ENCODE measurements around the gene KIAA1755. TPM values are rescaled to one million over a fixed set of nuclear protein-coding genes. Genes with fewer than 3 reads are reported as not detected.

KIAA1755 gene
- polyA plus RNA-seq, 1 experiment, result 2.9 TPM

GRCh38 chr20:38219006-38219950, 41.3 kb downstream of the KIAA1755 start:
- Histone ChIP-seq H3K4me3 (ENCODE audit: low read depth, low read length) (no peak overlapping the region), H3K27ac (ENCODE audit: low read depth, low read length) (no peak overlapping the region), H3K9me3 (ENCODE audit: control insufficient read depth, insufficient read depth, low read length) (no peaks in the 10 kb centered on the region; the same call in 1 of the 2 replicates), H3K27me3 (ENCODE audit: control insufficient read depth, insufficient read depth, low read length) (no peaks in the 10 kb centered on the region)
- ChIA-PET CTCF (interaction anchor here (0.6 to 11.5 kb wide), 15 partner anchors 8 to 655 kb away, joined by 3 to 459 read pairs (median 6); no protein-coding TSS in a partner anchor), POLR2A (interaction anchor here (0.7 to 2.6 kb wide), 2 partner anchors 146 to 161 kb away, joined by 6 to 14 read pairs; no protein-coding TSS in a partner anchor)
- TF ChIP-seq, protein P1, sequence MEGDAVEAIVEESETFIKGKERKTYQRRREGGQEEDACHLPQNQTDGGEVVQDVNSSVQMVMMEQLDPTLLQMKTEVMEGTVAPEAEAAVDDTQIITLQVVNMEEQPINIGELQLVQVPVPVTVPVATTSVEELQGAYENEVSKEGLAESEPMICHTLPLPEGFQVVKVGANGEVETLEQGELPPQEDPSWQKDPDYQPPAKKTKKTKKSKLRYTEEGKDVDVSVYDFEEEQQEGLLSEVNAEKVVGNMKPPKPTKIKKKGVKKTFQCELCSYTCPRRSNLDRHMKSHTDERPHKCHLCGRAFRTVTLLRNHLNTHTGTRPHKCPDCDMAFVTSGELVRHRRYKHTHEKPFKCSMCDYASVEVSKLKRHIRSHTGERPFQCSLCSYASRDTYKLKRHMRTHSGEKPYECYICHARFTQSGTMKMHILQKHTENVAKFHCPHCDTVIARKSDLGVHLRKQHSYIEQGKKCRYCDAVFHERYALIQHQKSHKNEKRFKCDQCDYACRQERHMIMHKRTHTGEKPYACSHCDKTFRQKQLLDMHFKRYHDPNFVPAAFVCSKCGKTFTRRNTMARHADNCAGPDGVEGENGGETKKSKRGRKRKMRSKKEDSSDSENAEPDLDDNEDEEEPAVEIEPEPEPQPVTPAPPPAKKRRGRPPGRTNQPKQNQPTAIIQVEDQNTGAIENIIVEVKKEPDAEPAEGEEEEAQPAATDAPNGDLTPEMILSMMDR (IDR thresholded peaks at IDR 0.05; ENCODE audit: low read depth, low read length), result no peak
- no peak for DNase-seq (ENCODE audit: low read depth, low spot score)

DNA sequence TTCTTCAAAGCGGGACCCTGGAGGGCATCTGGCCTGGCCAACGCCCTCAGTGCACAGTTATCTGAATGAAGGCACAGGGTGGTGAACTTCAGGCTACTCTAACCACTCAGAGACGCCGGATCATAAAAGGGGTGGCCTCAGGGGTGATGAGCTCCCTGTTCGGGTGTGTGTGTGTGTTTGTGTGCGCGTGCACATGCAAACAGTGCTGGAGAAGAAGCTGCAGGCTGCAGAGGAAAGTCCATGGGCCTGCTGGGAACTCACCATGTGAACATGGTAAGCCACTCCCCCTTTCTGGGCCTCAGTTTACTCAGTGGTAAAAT, 42.0 kb downstream of the KIAA1755 start:
- ChIA-PET CTCF (interaction anchor here (0.5 to 11.5 kb wide), 6 partner anchors 8 to 679 kb away, joined by 3 to 459 read pairs (median 31); no protein-coding TSS in a partner anchor), POLR2A (interaction anchor here (1.4 to 1.8 kb wide), 4 partner anchors 17 to 145 kb away, joined by 4 to 7 read pairs (median 4); no protein-coding TSS in a partner anchor)
- no peak for DNase-seq (ENCODE audit: low read depth, low spot score)
- Histone ChIP-seq H3K27me3 (ENCODE audit: control insufficient read depth, insufficient read depth, low read length) (no peaks in the 10 kb centered on the region), H3K9me3 (ENCODE audit: control insufficient read depth, insufficient read depth, low read length) (no peaks in the 10 kb centered on the region; the same call in 1 of the 2 replicates), H3K4me3 (ENCODE audit: low read depth, low read length) (no peak overlapping the region), H3K27ac (ENCODE audit: low read depth, low read length) (peak overlapping the region; percentile 95)
- TF ChIP-seq, protein P1 (IDR thresholded peaks at IDR 0.05; ENCODE audit: low read depth, low read length), result no peak

DNA sequence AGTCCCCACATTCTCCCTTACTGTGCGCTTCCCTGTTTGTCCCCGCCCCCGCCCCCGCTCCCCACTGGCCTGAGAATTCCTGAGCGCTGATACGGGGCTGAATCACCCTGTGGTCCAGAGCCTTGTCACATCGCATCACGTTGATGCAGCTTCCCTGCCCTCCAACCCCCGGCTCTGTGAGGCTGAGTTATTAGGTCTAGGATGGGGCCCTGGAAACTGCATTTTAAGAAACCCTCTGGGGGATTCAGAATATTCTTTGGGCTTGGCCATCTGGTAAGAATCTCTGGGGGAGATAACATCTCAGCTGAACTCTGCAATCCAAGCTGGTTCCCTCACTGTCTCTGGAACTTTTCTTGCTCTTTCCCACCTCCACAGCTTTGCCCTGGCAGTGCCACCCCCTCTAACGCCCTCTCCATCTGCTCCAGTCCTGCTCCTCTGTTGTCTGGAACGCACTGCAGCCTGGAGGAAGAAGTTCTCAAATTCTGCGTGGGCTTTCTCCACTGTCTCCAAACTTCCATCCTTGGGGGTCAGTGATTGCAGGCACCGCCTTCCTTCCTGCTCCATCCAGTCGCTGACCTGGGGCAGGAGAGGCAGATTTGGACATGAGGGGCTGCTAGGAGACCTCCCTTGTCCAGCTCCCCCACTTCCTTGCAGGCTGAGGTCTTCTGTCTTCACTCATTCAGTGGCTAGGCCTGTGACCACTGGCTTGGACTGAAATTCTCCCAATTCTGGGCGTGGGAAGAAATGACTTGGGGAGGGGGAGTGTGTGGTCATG, 42.6 kb downstream of the KIAA1755 start:
- Histone ChIP-seq H3K27me3 (ENCODE audit: control insufficient read depth, insufficient read depth, low read length) (no peaks in the 10 kb centered on the region), H3K9me3 (ENCODE audit: control insufficient read depth, insufficient read depth, low read length) (no peaks in the 10 kb centered on the region; the same call in 1 of the 2 replicates), H3K27ac (ENCODE audit: low read depth, low read length) (peak overlapping the region; percentile 95), H3K4me3 (ENCODE audit: low read depth, low read length) (no peak overlapping the region)
- TF ChIP-seq, protein P1 (IDR thresholded peaks at IDR 0.05; ENCODE audit: low read depth, low read length), result no peak
- peak; percentile 83 for DNase-seq (ENCODE audit: low read depth, low spot score)
- POLR2A ChIA-PET, result interaction anchor here (0.7 to 1.8 kb wide), 13 partner anchors 8 to 763 kb away, joined by 3 to 7 read pairs (median 3); no protein-coding TSS in a partner anchor
- CTCF ChIA-PET, result interaction anchor here (0.5 to 11.5 kb wide), 7 partner anchors 9 to 678 kb away, joined by 3 to 459 read pairs (median 4); partner anchors contain the start of gene TGM2

- no peaks in the 10 kb centered on the region for H3K27me3 ChIP-seq (ENCODE audit: control insufficient read depth, insufficient read depth, low read length)
- ChIA-PET POLR2A (interaction anchor here (0.7 to 1.8 kb wide), 12 partner anchors 9 to 144 kb away, joined by 3 to 7 read pairs (median 4); no protein-coding TSS in a partner anchor), CTCF (interaction anchor here (0.8 to 11.5 kb wide), 6 partner anchors 10 to 192 kb away, joined by 3 to 459 read pairs (median 4); partner anchors contain the start of gene TGM2)
- no peak for DNase-seq (ENCODE audit: low read depth, low spot score)
- H3K4me3 ChIP-seq (ENCODE audit: low read depth, low read length), result 0 out of 2 replicates have a peak overlapping the region, but pooled peaks have one; percentile 17
- TF ChIP-seq, protein P1 (IDR thresholded peaks at IDR 0.05; ENCODE audit: low read depth, low read length), result no peak
- no peaks in the 10 kb centered on the region; the same call in 1 of the 2 replicates for H3K9me3 ChIP-seq (ENCODE audit: control insufficient read depth, insufficient read depth, low read length)
- peak overlapping the region; percentile 95 for H3K27ac ChIP-seq (ENCODE audit: low read depth, low read length)
Measured at GRCh38 chr20:38216746-38217595, 43.6 kb downstream of the KIAA1755 start.
